Umbilical cord (tissue), 2 donors: ENCODE results near the gene CDKL2. TPM values are rescaled to one million over a fixed set of nuclear protein-coding genes. Genes with fewer than 3 reads are reported as not detected.
A peak's percentile ranks its signal among the peaks of the same experiment; 100 is the strongest.
"Not testable (repeated sequence)": the region's sequence is repeated elsewhere in the genome, so short reads cannot be mapped to it uniquely, and the experiment has no call there.

Experiments used
- DNase-seq: peaks from one replicate; pipeline ENCODE4 v3.0.0-alpha.2; 2015; ENCODE audit warnings: low spot score
- total RNA-seq: library from RNA; depleted of rRNA; stranded (reverse); fragments of >200 nt; gene quantifications from one replicate; pipeline ENCODE4 v1.2.3, GENCODE V29; 2014; ENCODE audit warnings: low replicate concordance; ENCODE audit not compliant: insufficient read depth

The CDKL2 gene
- total RNA-seq, 1 donor from 2014 or later = 1.2 TPM

DNA sequence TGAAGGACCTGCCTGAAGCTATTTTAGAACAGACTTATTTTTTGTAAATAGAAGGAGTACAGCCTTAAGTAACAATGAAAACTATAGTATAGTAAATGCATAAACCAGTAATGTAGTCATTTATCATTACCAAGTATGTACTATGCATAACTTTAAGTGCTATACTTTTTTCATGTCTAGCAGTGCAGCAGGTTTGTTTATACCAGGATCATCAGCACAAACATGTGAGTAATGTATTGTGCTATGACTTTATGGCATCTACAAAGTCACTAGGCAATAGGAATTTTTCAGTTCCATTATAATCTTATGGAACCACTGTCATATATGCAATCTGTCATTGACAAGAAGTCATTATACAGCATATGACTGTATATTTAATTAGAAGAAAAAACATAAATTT is 77.9 kb downstream of the CDKL2 start:
- DNase-seq = no peak

- DNase-seq = no peak
Measured at GRCh38 chr4:75549019-75549418, 81.3 kb downstream of the CDKL2 start.

DNA sequence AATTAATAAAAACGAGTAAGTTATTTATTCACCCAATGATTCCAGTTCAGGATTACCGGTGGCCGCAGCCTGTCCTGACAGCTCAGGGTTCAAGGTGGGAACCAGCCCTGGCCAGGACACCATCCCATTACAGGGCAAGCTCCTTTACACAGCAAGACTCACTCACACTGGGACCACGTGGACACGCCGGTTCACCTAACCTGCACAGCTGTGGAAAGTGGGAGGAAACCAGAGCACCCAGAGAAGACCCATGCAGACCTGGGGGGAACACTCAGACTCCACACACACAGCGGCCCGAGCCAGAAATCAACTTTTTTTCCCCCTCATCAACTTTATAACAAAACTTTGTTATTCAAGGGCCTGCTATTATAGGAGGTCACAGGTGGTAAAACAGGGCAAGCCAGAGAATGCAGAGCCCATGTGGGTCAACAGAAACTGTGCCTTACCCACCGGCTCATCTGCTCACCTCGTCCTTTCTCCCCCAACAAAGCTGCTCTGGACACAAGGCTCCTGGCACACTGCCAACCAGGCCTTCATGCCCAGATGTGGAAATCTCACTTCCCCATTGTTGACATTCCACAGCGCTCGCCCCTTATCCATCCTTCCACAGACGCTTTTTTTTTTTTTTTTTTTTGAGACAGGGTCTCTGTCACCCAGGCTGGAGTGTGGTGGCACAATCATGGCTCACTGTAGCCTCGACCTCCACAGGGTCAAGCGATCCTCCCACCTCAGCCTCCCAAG is 82.5 kb downstream of the CDKL2 start:
- peak; percentile 49 for DNase-seq

- no peak for DNase-seq
Measured at GRCh38 chr4:75545526-75545925, 84.8 kb downstream of the CDKL2 start.

DNA sequence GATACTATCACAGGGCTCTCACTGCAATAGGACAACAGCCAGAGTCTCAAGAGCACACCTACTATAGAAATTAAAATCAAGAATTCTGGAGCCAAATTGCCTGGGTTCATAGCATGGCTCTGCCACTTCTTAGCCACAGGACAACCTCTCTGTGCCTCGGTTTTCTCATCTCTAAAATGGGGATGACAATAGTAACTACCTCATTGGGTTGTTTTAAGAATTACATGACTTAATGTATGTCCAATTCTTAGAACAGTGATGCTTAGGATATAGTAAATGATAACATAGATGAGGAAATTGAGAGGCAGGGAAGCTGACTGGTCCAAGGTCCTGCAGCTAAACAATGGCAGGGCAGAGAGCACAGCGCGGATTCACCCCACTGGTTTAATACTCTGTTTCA is 85.5 kb downstream of the CDKL2 start:
- no peak for DNase-seq

GRCh38 chr4:75544220-75544619 is 86.1 kb downstream of the CDKL2 start:
- not testable (repeated sequence) for DNase-seq

GRCh38 chr4:75542824-75543223 is 87.5 kb downstream of the CDKL2 start:
- peak; percentile 29 for DNase-seq

DNA sequence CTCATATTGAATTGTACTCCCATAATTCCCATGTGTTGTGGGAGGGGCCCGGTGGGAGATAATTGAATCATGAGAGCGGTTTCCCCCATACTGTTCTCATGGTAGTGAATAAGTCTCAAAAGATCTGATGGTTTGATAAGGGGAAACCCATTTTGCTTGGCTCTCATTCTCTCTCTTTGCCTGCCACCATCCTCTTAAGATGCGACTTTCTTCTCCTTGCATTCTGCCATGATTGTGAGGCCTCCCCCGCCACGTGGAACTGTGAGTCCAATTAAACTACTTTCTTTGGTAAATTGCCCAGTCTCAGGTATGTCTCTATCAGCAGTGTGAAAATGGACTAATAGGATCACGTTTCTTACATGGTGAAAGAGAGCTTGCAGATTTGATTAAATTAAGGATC is 93.0 kb downstream of the CDKL2 start:
- DNase-seq = not testable (repeated sequence)

- not testable (repeated sequence) for DNase-seq
Measured at GRCh38 chr4:75533926-75534325, 96.4 kb downstream of the CDKL2 start.

DNA sequence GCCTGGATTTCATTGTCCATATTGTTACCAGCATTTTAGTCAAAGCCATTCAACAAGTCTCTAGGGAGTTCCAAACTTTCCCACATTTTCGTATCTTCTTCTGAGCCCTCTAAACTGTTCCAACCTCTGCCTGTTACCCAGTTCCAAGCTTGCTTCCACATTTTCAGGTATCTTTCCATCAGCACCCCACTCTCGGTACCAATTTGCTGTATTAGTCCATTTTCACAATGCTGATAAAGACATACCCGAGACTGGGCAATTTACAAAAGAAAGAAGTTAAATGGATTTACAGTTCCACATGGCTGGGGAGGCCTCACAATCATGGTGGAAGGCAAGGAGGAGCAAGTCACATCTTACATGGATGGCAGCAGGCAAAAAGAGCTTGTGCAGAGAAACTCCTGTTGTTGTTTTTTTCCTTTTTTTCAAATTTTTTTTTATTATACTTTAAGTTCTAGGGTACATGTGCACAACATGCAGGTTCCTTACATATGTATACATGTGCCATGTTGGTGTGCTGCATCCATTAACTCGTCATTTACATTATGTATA is 96.9 kb downstream of the CDKL2 start:
- DNase-seq = not testable (repeated sequence)

GRCh38 chr4:75531536-75532143 is 98.7 kb downstream of the CDKL2 start:
- DNase-seq = not testable (repeated sequence)

DNA sequence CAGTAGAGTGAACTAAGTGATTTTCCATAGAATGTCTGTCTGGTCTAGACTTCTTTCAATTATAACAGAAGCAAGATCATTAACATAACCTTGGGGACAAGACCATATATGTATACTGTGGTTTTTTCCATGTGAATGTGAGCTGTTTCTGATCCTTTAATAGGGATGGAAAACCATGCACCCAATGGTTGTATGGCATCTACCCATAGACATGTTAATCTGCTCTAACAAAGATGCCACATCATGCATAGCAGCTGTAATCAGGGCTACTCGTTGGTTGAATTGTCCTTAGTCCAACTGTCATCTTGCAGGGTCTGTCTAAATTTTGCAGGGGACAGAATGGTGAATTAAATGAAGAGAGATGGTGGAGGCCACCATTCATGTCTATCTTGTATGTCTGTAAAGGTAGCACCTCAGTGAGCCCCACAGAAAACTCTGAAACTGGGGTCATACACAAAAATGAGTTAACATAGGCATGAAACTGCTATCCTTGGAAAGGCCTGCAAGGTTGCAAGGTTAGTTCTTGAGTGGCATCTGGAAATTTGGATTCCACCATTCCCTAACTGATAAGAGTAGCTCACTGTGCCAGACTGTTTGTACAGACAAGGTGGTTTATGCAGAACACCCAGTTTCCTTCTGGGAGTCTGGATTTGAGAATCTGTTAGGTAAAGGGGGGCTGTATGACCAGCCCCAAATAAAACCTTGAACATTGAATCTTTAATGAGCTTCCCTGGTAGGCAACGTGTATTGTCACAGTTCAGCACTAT is 99.6 kb downstream of the CDKL2 start:
- no peak for DNase-seq

Other genes with a start within 250 kb of the CDKL2 start
- 57.8 TPM for gene RCHY1, start 116.1 kb downstream of the CDKL2 start, total RNA-seq
- gene THAP6, start 116.1 kb downstream of the CDKL2 start, total RNA-seq = 36.1 TPM
- 3.1 TPM for gene ODAPH, start 74.5 kb downstream of the CDKL2 start, total RNA-seq
- gene G3BP2, start 42.9 kb upstream of the CDKL2 start, total RNA-seq = 94.9 TPM
- 136 TPM for gene USO1, start 94.0 kb upstream of the CDKL2 start, total RNA-seq